Vagina (tissue), 2 donors: ENCODE results near the gene CKB. TPM values are rescaled to one million over a fixed set of nuclear protein-coding genes. Genes with fewer than 3 reads are reported as not detected.

Experiments used
- DNase-seq, 2 donors: peaks; one replicate each; pipeline ENCODE4 v3.0.0-alpha.2; 2017; ENCODE audit errors: extremely low spot score in 2 of 2
- H3K27ac ChIP-seq: fragments of 200-600 bp; sonication (generic); one replicate; pipeline ENCODE4 v1.5.1; 2019
- H3K27me3 ChIP-seq: fragments of 200-600 bp; sonication (generic); one replicate; pipeline ENCODE4 v1.5.1; 2019
- H3K36me3 ChIP-seq, 2 donors: fragments of 200-600 bp; sonication (generic); one replicate each; pipeline ENCODE4 v1.5.1; 2017 to 2019
- H3K4me1 ChIP-seq: fragments of 200-600 bp; sonication (generic); one replicate; pipeline ENCODE4 v1.5.1; 2019
- H3K4me3 ChIP-seq, 2 donors: fragments of 200-600 bp; sonication (generic); 1 replicate in 1 of 2; 2 replicates in 1 of 2; pipeline ENCODE4 v1.5.1; 2016 to 2019
- H3K9me3 ChIP-seq: fragments of 200-600 bp; sonication (generic); one replicate; pipeline ENCODE4 v1.5.1; 2019
- POLR2A ChIP-seq, 2 donors: fragments of 450-650 bp; IDR thresholded peaks; one replicate each; pipeline ENCODE4 v1.6.1; 2017; ENCODE audit warnings: antibody characterized with exemption in 2 of 2, mild to moderate bottlenecking in 2 of 2, moderate library complexity in 2 of 2
- POLR2AphosphoS5 ChIP-seq, 2 donors: sonication (generic); formaldehyde crosslinking; IDR thresholded peaks; one replicate each; pipeline ENCODE4 v1.9.0; 2017; ENCODE audit warnings: antibody characterized with exemption in 2 of 2, mild to moderate bottlenecking in 2 of 2, low read depth in 1 of 2; ENCODE audit not compliant: insufficient read depth in 1 of 2
- intact Hi-C: fragments of 100-400 bp; cut with DNase I; formaldehyde crosslinking; loops from one replicate; pipeline ENCODE4 v1.15.1; 2023
- total RNA-seq: library from RNA; depleted of rRNA; stranded (reverse); fragments of >200 nt; gene quantifications from one replicate; pipeline ENCODE4 v1.2.3, GENCODE V29; 2016
- TF ChIP-seq, protein P1 (sequence below), 3 experiments: fragments of 450-650 bp in 2 of 3; fragments of 200-600 bp in 1 of 3; sonication (generic) in 1 of 3; IDR thresholded peaks; one replicate each; pipeline ENCODE4 v1.5.1; 2017 to 2019; ENCODE audit warnings: antibody characterized with exemption in 3 of 3, mild to moderate bottlenecking in 2 of 3, moderate library complexity in 2 of 3

Gene CKB
- total RNA-seq, 1 donor from 2014 or later = 179 TPM

DNA sequence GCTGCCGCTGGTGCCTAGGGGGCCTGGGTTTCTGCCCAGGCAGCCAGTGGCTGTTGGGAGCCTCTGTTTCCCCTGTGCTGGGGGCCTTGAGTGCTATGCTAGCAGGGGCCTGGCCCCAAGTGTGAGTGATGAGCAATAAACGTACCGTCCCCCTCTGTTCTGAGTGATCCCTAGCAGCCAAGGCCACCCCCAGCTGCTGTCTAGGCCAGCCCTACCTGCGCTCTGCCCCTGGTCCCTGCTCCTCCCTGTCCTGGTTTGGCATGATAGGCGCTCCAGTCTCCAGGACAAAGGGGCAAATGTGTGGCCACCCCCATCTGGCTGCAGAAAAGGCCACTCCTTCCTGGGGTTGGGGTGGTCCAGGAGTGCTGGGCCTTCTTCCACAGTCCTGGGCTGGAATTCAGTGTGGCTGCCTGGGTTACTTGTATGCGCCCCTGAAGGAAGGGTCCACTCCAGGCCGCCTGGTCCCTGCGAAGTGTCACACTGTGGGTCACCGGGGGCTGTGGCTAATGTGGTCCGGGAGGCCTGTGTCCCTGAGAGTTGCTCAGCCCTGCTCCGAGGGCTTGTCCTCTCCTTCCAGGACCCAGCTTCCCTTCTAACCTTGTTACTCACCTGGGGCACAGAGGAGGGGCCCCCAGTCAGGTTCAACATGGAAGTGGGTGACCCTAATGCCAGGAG, 13.4 kb upstream of the CKB start:
- H3K36me3 ChIP-seq = peaks cover 0 to 5% of the 10 kb centered on the region in 2 donors
- no peak for DNase-seq
- peak overlapping the region; percentile 88 for H3K27ac ChIP-seq
- H3K4me3 ChIP-seq = peak overlapping the region in 1 of 2 donors; percentile 7
- intact Hi-C loops = no loop called here
- H3K9me3 ChIP-seq = no peaks in the 10 kb centered on the region
- H3K4me1 ChIP-seq = peaks cover 92% of the 10 kb centered on the region
- TF ChIP-seq, protein P1, sequence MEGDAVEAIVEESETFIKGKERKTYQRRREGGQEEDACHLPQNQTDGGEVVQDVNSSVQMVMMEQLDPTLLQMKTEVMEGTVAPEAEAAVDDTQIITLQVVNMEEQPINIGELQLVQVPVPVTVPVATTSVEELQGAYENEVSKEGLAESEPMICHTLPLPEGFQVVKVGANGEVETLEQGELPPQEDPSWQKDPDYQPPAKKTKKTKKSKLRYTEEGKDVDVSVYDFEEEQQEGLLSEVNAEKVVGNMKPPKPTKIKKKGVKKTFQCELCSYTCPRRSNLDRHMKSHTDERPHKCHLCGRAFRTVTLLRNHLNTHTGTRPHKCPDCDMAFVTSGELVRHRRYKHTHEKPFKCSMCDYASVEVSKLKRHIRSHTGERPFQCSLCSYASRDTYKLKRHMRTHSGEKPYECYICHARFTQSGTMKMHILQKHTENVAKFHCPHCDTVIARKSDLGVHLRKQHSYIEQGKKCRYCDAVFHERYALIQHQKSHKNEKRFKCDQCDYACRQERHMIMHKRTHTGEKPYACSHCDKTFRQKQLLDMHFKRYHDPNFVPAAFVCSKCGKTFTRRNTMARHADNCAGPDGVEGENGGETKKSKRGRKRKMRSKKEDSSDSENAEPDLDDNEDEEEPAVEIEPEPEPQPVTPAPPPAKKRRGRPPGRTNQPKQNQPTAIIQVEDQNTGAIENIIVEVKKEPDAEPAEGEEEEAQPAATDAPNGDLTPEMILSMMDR (IDR thresholded peaks at IDR 0.05) = no peak
- TF ChIP-seq POLR2AphosphoS5 (IDR thresholded peaks at IDR 0.05; ENCODE audit: insufficient read depth in 1 of 2, low read depth in 1 of 2) (no peak), POLR2A (IDR thresholded peaks at IDR 0.05) (no peak)
- no peaks in the 10 kb centered on the region for H3K27me3 ChIP-seq

DNA sequence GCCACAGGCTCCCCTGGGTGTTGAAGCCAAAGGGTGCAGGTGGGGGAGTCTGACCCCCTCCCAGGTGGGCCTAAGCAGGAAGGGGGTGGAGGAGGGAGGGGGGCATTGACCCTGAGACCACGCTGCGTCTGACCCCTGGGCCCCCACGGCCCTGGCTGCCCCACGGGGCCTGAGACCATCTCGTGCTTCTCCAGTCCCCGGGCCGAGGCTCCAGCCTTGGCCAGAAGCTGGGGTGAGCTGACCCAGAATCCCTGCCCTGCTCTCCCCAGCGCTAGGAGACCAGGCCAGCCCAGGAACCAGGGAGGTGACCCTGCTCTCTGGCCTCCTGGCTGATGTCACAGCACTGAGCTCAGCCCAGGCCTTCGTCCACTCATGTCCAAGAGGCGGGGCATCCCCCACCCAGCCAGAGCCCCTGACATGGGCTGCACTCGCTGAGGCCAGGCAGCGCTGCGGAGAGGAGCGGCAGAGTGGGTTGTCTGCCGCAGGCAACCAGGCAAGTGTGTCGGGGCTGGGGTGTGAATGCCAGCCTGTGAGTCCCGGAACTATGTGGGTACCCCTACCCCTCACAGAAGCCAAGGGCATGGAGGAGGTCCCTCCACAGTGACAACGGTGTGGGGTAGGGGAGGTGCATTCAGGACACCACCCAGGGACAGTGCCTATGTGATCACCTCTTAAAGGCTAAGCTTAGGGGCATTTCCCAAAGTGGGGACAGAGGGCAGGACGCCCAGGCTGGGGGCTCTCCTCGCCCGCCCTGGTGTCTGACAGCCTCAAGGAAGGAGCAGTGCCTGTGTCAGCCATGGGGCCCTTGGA, 12.7 kb upstream of the CKB start:
- DNase-seq = no peak
- Histone ChIP-seq H3K27ac (peak overlapping the region; percentile 88), H3K9me3 (no peaks in the 10 kb centered on the region), H3K4me3 (peak overlapping the region in 1 of 2 donors; percentile 7), H3K36me3 (peaks cover 0 to 5% of the 10 kb centered on the region in 2 donors), H3K27me3 (no peaks in the 10 kb centered on the region), H3K4me1 (peaks cover 93% of the 10 kb centered on the region)
- intact Hi-C loops = no loop called here
- TF ChIP-seq POLR2AphosphoS5 (IDR thresholded peaks at IDR 0.05; ENCODE audit: insufficient read depth in 1 of 2, low read depth in 1 of 2) (peak in 1 of 2 donors; percentile 69), POLR2A (IDR thresholded peaks at IDR 0.05) (no peak)

DNA sequence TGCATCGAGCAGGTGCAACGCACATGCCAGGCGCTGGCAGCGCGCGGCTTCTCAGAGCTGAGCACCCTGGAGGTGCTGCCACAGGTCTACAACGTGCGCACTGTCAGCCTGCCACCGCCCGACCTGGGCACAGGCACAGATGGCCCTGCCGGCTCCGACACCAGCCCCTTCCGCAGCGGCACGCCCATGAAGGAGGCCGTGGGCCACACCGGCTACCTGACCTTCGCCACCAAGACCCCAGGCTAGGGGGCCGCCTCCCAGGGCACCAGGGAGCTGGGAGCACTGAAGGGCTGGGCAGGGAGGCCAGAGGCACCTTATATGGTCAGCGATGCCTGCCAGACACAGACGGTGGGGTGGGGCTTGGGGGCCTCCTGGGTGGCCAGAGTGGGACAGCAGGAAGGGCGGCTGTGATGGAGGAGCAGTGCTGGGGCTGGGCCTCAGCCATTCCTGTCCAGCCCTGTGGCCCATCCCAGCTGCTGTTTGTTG, 12.0 kb upstream of the CKB start:
- intact Hi-C loops = no loop called here
- TF ChIP-seq POLR2AphosphoS5 (IDR thresholded peaks at IDR 0.05; ENCODE audit: insufficient read depth in 1 of 2, low read depth in 1 of 2) (no peak), POLR2A (IDR thresholded peaks at IDR 0.05) (no peak)
- TF ChIP-seq, protein P1 (IDR thresholded peaks at IDR 0.05) = no peak
- H3K36me3 ChIP-seq = peaks cover 0 to 5% of the 10 kb centered on the region in 2 donors
- no peak for DNase-seq
- H3K27me3 ChIP-seq = no peaks in the 10 kb centered on the region
- no peaks in the 10 kb centered on the region for H3K9me3 ChIP-seq
- H3K27ac ChIP-seq = peak overlapping the region; percentile 88
- H3K4me3 ChIP-seq = peak overlapping the region in 1 of 2 donors; percentile 7
- H3K4me1 ChIP-seq = peaks cover 93% of the 10 kb centered on the region

DNA sequence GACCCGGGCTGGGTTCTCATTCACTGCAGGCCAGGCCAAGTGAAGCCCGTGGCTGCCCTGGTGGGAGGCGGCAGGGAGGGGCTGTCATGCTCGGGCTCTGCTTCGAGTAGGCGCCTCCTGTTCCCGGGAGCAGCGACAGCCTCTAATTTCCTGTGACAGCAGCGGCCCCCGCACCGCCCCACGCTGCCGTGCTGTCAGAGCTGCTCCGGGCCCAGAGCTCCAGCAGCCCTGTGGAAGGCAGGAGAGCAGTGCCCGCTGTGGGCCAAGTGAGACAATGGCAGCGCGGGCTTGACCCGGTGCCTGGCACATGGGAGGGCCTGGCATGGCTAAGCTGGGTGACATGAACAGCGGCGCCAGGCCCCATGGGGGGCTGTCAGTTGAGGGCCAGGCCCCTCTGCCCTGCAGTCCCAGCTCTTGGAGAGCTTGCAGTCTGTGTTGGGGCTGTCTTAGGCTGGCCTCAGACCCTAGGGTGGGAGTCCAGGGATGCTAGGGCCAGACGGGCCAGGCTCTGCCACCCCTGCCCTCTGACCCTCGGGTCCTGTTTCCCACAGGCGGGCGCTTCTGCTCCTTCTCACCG, 11.5 kb upstream of the CKB start:
- no peak for DNase-seq
- no peaks in the 10 kb centered on the region for H3K9me3 ChIP-seq
- intact Hi-C loops = no loop called here
- no peak overlapping the region for H3K4me3 ChIP-seq
- H3K27ac ChIP-seq = peak overlapping the region; percentile 88
- H3K4me1 ChIP-seq = peaks cover 93% of the 10 kb centered on the region
- peaks cover 0 to 5% of the 10 kb centered on the region in 2 donors for H3K36me3 ChIP-seq
- TF ChIP-seq, protein P1 (IDR thresholded peaks at IDR 0.05) = no peak
- TF ChIP-seq POLR2AphosphoS5 (IDR thresholded peaks at IDR 0.05; ENCODE audit: insufficient read depth in 1 of 2, low read depth in 1 of 2) = no peak
- no peak for TF ChIP-seq POLR2A (IDR thresholded peaks at IDR 0.05)
- no peaks in the 10 kb centered on the region for H3K27me3 ChIP-seq
